WERI-Rb-1 (cell line): ENCODE measurements around the gene TMEM182.

Source experiments
- DNase-seq: peaks from one replicate; pipeline ENCODE4 v3.0.0-alpha.2; 2020
- H3K27ac ChIP-seq: fragments of 250-450 bp; sonication (Bioruptor Pico); 2 replicates; pipeline ENCODE4 v1.5.1; 2020; ENCODE audit warnings: mild to moderate bottlenecking, moderate library complexity
- H3K27me3 ChIP-seq: fragments of 250-450 bp; sonication (Bioruptor Pico); 2 replicates; pipeline ENCODE4 v1.5.1; 2021; ENCODE audit warnings: mild to moderate bottlenecking, low read depth, moderate library complexity; ENCODE audit not compliant: insufficient read depth, severe bottlenecking
- H3K36me3 ChIP-seq: fragments of 250-450 bp; sonication (Bioruptor Pico); 2 replicates; pipeline ENCODE4 v1.5.1; 2020; ENCODE audit warnings: mild to moderate bottlenecking, moderate library complexity
- H3K4me3 ChIP-seq: 2 replicates; pipeline ENCODE4 v1.5.1; 2011; ENCODE audit warnings: low read depth, mild to moderate bottlenecking, control low read depth, low read length
- H3K9me3 ChIP-seq: fragments of 250-450 bp; sonication (Bioruptor Pico); 2 replicates; pipeline ENCODE4 v1.5.1; 2021; ENCODE audit warnings: mild to moderate bottlenecking, moderate library complexity; ENCODE audit not compliant: severe bottlenecking
- TF ChIP-seq, protein P1 (sequence below): IDR thresholded peaks from 2 replicates; pipeline ENCODE4 v1.5.1; 2011; ENCODE audit warnings: low read depth, mild to moderate bottlenecking, control low read depth, inconsistent platforms, low read length

The TMEM182 gene, protein sequence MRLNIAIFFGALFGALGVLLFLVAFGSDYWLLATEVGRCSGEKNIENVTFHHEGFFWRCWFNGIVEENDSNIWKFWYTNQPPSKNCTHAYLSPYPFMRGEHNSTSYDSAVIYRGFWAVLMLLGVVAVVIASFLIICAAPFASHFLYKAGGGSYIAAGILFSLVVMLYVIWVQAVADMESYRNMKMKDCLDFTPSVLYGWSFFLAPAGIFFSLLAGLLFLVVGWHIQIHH

DNA sequence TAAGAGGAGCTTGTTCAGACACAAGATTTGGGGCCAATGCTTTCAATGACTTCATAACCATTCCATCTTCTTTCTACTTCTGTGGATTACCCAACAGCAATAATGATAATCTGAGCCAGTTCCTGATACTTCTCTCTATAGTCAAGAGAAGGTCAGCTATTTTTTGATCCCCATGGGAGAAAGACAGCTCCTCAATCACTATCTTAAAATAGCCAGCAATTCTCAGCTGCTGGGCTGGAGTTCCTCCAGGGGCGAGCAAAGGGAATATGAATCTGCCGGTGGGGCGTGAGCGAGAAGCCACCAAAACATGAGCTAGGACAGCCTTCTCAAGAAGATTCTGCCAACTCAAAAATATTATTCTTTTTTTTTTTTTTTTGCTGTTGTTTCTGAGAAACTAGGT is at the start of gene TMEM182:
TSS of gene TMEM182 (plus strand) at position 269 of the 400 bp plus-strand sequence. CDS start 187 bp downstream, outside the sequence.
- DNase-seq: no peak
- Histone ChIP-seq H3K4me3 (no peak within 1 kb of the TSS), H3K27me3 (no peaks in the 10 kb centered on the region), H3K36me3 (no peaks in the 10 kb centered on the region), H3K9me3 (no peaks in the 10 kb centered on the region), H3K27ac (no peak within 1 kb of the TSS)
- TF ChIP-seq, protein P1, sequence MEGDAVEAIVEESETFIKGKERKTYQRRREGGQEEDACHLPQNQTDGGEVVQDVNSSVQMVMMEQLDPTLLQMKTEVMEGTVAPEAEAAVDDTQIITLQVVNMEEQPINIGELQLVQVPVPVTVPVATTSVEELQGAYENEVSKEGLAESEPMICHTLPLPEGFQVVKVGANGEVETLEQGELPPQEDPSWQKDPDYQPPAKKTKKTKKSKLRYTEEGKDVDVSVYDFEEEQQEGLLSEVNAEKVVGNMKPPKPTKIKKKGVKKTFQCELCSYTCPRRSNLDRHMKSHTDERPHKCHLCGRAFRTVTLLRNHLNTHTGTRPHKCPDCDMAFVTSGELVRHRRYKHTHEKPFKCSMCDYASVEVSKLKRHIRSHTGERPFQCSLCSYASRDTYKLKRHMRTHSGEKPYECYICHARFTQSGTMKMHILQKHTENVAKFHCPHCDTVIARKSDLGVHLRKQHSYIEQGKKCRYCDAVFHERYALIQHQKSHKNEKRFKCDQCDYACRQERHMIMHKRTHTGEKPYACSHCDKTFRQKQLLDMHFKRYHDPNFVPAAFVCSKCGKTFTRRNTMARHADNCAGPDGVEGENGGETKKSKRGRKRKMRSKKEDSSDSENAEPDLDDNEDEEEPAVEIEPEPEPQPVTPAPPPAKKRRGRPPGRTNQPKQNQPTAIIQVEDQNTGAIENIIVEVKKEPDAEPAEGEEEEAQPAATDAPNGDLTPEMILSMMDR: no peak

DNA sequence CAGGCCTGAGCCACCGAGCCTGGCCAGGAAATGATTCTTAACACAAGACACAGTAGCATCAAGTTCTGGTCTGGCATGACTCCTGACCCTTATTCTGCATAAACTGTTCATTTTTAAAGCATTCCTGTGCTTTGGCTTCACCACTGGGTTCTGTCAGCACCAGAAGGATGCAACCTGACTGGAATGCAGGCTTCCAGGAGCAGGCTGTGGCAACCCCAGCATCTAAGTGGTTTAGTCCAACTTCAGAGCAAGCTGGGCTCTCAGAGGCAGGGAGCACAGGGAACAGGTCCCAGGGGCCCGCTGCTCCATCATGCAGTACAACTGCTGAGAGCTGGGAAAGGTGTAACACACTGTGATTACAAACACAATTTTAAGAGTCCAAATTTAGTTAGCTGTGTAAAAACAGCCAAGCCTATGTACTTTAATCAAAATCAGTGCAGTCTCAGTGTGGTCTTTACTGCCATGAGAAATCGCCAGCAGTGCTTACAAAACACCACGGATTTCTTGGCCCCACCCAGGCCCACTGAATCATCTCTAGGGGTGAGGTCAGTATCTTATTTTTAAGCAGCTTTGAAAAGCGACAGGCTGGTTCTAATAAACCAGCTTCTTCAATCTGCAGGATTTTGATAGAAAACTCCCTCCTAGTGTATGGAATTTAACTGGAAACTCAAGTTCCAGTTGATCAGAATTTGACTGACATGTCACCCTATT is 44.4 kb upstream of the TMEM182 start:
- TF ChIP-seq, protein P1: no peak
- Histone ChIP-seq H3K27ac (no peak overlapping the region), H3K9me3 (no peaks in the 10 kb centered on the region), H3K27me3 (no peaks in the 10 kb centered on the region), H3K36me3 (no peaks in the 10 kb centered on the region), H3K4me3 (no peak overlapping the region)
- DNase-seq: no peak

DNA sequence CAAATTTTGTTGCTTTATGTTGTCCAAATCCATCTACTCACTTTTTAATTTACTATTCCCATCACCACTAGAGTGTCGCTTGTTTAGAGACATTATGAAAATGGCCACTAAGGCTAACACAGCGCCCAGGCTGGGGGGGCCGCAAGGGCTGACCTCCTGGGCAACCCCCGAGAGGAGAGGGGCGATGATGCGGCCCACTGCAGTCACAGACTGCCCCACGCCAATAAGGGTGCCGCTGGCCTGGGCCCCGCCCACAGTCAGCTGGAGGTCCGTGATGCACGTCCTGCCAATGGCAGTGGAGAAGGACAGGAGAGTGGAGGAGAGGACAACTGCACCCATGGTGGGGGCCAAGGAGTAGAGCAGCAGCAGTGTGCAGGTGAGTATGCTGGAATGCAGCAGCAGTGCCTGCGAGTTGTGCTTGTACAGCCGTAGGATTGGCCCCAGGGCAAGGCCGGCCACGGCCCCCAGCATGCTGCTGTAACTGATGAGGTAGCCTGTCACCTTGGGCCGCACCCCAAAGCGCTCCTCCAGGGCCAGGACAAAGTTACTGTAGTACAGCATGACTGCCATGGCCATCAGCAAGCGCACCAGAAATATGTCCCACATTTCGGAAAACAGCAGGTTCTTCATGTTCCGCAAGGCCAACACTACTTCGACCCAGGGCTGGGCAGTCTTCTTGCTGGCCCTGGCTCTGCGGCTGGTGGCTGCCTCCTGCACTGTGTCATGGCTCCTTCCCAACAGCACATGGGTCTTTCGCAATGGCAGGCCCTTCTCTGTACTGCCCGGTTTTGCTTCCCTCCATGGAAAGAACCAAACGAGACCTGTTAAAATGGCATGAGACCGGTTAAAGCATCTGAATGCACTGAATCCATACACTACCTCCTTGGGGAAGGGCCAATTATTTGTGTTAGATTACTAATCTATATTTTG is 43.2 kb upstream of the TMEM182 start:
- no peak overlapping the region for H3K27ac ChIP-seq
- H3K27me3 ChIP-seq: no peaks in the 10 kb centered on the region
- H3K4me3 ChIP-seq: no peak overlapping the region
- H3K36me3 ChIP-seq: no peaks in the 10 kb centered on the region
- H3K9me3 ChIP-seq: no peaks in the 10 kb centered on the region
- TF ChIP-seq, protein P1: no peak
- no peak for DNase-seq

DNA sequence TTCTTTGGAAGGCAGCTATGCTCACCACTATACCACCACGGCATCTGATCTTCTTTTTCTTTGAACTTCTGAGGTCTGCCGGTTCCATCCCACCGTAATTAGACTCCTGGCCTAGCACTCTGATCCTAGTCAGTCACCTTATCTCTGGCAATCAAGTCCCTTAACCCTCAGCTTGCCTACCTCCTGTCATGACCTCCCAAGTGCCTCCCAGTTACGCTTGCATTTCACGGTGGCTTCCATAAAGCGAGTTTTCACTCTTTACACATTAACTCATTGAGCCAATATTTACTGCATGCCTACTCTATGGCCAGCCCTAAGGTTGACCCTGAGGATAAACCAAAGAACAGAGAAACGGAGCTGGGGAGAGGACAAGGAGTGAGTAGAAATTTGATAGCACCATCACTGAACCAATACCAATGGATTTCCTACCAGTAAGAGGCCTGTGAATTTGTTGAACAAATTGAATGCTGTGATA is 37.8 kb upstream of the TMEM182 start:
- H3K4me3 ChIP-seq: no peak overlapping the region
- no peaks in the 10 kb centered on the region for H3K27me3 ChIP-seq
- no peaks in the 10 kb centered on the region for H3K36me3 ChIP-seq
- DNase-seq: no peak
- H3K27ac ChIP-seq: no peak overlapping the region
- H3K9me3 ChIP-seq: no peaks in the 10 kb centered on the region
- TF ChIP-seq, protein P1: no peak

DNA sequence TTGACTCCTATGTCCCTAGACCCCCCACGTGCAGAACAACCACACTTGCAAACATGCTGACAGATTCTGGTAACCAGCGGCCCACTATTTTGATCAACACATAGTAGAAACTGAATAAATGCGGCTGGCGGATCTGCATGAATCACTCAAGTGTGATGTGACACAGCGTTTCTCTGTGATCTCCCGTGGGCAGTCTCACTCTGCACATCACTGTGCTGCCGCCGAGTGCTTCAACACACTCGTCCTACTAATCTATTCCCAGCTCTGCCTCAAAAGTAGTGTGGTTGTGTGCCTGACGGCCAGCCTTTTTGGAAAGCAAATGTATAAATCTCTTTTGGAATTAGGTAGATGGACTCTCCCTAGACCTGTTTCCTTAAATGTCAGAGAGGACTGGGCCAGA is 37.3 kb upstream of the TMEM182 start:
- H3K36me3 ChIP-seq: no peaks in the 10 kb centered on the region
- TF ChIP-seq, protein P1: no peak
- no peaks in the 10 kb centered on the region for H3K9me3 ChIP-seq

More for the DNA sequence above, 37.3 kb upstream of the TMEM182 start:
- H3K27ac ChIP-seq: no peak overlapping the region
- no peak for DNase-seq
- no peaks in the 10 kb centered on the region for H3K27me3 ChIP-seq
- no peak overlapping the region for H3K4me3 ChIP-seq
